H4 (cell line): ENCODE results near the gene CIBAR2. TPM values are rescaled to one million over a fixed set of nuclear protein-coding genes. Genes with fewer than 3 reads are reported as not detected.
A peak's percentile ranks its signal among the peaks of the same experiment; 100 is the strongest.
"Not testable (repeated sequence)": the region's sequence is repeated elsewhere in the genome, so short reads cannot be mapped to it uniquely, and the experiment has no call there.

ENCODE experiments used
- DNase-seq: peaks from one replicate; pipeline ENCODE4 v3.0.0-alpha.2; 2015; ENCODE audit warnings: low spot score
- total RNA-seq: library from RNA; depleted of rRNA; stranded (reverse); fragments of >200 nt; shearing (Covaris generic); gene quantifications from 2 replicates; pipeline ENCODE4 v1.2.3, GENCODE V29; 2014; rRNA removed

CIBAR2 gene
- total RNA-seq, 1 experiment from 2014 or later: not detected

GRCh38 chr16:85062845-85063244 lies 49.4 kb downstream of the CIBAR2 start:
- DNase-seq: no peak

DNA sequence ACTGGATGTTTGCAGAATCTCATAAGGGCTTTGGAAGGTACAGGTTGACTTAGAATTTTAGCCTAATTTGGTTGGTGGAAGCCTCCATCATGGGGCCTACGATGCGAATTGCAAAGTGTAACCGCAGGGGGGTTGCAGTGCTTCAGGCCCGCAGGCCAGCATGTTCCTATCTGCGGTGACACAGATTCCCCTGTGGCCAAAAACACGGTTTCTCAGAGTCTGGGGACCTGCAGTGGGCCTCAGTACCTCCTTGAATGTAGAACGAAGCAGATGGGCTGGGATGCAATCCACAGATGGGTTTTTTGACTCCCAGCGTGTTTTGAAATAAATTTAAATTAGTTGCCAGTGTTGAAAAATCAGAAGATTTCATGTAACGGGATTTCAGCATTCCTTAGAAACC lies 49.9 kb downstream of the CIBAR2 start:
- no peak for DNase-seq

GRCh38 chr16:85061566-85061965 lies 50.7 kb downstream of the CIBAR2 start:
- no peak for DNase-seq

GRCh38 chr16:85058909-85059308 lies 53.4 kb downstream of the CIBAR2 start:
- DNase-seq: no peak

DNA sequence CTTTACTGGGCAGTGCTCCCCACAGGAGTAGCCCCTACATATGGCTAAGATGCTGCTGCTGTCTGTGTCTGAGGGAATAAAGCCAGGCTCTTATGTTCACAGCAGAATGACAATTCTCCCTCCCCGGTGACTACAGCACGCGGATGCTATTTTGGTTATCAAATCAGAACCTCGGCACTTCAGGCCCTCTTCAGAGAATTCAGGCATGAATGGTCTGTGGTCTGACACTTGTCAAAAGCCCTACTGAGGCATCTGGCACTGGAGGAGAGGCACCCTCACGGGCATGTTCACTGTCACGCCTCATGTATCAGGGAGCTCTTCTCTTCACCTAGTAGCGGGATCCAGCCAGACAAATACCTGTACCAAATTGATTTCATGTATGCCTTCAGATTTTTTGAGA lies 54.3 kb downstream of the CIBAR2 start:
- no peak for DNase-seq

DNA sequence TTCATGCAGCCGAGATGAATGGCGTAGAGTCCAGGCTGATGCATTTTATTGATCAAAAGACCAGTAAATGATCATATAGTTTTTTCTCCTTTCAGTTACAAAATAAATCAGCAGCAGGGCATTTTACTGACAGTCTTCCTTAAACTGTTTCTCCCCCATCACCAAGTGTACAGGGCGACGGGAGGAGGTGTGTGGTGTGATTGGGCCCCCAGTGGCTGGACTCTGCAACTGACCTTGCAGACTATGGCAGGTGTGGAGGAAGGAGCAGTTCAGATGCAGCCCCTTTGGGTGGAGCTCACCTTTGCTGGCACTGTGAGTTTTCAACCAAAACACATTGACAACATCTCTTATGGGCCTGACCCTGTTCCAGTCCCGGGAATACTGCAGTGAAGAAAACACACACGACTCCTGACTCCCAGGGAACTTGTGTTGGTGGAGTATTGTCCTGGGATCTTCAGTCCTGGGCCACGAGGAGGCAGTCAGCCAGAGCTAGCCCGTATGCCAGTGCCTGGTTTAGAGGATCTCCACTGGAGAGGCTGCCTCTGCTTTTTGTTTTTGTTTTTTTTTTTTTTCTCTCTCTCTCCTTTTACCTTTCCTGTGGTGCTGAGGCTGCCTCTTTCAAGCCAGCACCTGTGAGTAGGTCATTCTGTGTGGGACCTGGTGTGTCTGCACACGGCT lies 54.9 kb downstream of the CIBAR2 start:
- no peak for DNase-seq

DNA sequence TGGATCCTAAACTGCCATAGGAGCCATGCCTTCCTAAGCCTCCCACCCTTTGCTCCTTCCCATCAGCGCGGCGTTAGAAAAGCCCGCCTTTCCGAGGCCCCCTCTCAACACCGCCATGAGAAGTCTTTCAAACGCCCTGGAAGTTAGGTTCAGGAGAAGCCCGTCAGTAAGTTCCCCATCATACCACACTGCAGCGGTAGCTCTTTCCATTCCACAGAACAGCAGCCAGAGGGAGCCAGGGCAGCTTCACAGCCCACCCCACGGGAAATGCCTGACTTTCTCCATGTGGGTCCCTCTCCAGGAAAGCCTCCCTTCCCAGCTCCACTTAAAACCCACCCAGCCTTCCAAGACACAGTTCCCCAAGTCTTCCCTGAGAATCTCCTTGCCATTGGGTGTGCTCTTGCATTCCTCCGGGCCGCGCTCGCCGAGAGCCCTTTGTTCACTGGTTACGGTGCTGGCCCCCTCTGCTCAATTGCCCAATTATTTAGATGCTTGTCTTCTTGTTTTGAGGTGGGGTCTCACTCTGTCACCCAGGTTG lies 56.0 kb downstream of the CIBAR2 start:
- DNase-seq: no peak

DNA sequence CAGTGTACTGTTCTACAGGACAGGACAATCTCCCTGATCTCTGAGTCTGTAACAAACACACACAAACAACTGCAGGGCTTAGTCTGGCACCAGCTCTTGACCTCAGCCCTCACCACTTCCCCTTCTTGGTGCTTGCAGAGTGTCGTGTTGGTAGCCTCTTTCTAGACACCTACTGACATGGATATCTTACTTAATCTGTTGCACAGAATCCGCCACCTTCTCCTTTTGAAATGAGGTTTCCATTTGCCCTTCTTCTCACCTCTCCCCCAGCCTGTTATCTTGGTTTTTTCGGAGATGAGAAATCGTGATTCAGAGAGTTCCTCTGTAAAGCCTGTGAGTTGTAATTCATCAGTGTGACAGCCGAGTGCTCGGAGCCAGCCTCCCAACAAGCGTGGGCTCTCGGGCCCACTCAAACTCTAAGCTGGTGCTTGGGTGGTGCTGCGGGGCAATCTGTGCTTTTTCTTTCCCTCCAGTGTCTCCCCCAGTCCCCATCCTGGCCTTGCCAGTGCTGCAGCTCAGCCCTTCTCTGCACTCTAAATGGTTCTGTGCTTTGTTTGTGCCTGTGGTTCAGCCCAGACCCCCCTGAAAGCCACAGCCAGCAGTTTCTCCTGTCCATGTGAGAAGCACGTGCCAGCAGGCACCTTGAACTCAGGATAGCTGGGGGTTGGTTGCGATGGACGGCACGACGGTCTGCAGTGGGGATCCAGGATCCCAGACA lies 56.6 kb downstream of the CIBAR2 start:
- DNase-seq: peak; percentile 81

DNA sequence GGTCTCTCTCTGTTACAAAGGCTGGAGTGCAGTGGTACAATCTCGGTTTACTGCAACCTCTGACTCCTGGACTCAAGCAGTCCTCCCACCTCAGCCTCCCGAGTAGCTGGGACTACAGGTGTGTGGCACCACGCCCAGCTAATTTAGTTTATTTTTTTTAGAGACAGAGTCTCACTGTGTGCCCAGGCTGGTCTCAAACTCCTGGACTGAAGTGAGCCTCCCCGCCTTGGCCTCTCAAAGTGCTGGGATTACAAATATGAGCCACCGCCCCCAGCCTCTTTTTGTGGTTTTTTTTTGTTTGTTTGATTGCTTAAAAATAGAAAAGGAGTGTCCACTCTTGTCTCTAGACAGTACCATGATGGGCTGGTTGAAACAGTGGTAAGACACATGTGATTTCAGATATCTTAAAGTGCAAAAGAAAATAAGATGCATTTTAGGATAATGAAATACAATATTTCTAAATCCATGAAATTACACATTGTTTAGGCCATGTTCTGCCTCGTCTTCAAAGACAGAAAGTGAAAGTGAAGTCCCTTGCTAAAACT lies 57.3 kb downstream of the CIBAR2 start:
- no peak for DNase-seq

- DNase-seq: not testable (repeated sequence)
These were observed 58.0 kb downstream of the CIBAR2 start for GRCh38 chr16:85054321-85054720.

- no peak for DNase-seq
These were observed 59.7 kb downstream of the CIBAR2 start for GRCh38 chr16:85052536-85052935.

DNA sequence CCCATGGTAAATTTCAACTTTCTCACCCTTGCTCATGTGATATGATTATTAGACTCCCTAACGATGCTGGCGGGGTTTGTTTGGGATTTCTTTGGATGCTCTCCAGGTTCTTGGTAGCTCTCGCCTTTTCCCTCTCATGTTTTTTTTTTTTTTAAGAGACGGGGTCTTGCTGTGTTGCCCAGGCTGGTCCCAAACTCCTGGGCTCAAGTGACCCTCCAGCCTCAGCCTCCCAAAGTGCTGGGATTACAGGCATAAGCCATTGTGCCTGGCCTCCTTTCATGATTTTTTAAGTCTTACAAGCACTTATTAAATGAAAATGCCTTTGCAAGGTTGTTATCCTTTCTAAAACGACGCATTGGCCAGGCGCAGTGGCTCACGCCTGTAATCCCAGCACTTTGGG lies 60.6 kb downstream of the CIBAR2 start:
- DNase-seq: no peak

DNA sequence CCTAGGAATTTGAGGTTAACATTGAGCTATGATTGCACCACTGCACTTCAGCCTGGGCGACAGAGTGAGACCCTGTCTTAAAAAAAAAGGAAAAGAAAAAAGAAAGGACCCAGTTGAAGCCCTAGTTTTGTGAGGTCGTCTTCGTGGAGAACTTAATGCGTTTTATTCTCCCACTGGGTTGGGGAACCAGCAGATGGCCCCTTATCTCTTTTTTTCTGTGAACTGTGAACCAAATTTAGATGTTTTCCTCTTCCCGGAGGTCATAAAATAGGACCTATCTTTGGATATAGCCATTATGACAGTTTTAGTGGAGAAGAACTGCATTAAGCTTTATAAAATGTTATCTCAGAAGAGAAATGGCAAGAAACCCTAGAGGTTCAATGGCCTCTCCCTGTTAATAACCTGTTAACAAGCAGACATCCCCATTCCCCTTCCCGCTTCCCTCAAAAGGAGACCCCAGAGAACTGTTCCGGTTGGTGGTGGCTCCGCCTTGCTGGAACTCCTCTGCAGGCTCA lies 61.1 kb downstream of the CIBAR2 start:
- DNase-seq: no peak

DNA sequence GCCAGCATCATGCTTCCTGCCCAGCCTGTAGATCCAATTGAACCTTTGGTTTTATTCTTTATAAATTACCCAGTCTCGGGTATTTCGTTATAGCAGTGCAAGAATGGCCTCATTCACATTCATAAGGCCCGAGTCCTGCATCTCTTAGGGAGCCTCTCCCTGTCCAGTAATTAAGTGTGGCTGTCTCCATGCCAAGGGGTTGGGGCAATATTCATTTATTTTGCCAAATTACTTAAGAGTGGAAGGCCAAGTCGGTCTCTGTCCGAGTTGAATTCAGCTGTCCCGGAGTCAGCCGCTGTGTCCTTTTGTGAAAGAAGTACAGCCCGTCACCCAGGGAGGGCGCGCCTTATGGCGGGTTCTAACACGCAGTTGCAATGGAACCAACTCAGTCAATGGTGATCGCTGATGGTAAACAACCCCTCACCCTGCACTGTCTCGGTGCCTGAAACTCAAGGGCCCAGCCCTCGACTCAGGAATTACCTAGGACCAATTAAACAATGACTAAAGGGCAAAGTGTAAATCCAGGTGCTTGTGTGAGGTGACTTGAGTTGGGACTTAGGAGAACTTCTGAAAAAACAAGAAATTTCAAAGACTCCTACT lies 62.5 kb downstream of the CIBAR2 start:
- DNase-seq: no peak

GRCh38 chr16:85048921-85049562 lies 63.2 kb downstream of the CIBAR2 start:
- DNase-seq: no peak

Other genes starting within 250 kb of the CIBAR2 start
- 55.0 and 77.6 TPM in 2 replicates for gene ZDHHC7, start 100.9 kb downstream of the CIBAR2 start, total RNA-seq
- gene KIAA0513, start 84.7 kb downstream of the CIBAR2 start, total RNA-seq: 2.5 and 2.9 TPM in 2 replicates